Measurements from ENCODE around the gene PLXDC1.

Gene PLXDC1

GRCh38 chr17:39194089-39194984 is 42.9 kb upstream of the PLXDC1 start:
- DNase-seq (ENCODE audit: low read depth in 1 of 2, low spot score in 1 of 2) = peak; percentile 57 to 62
- H3K27me3 ChIP-seq (ENCODE audit: insufficient read depth, poor library complexity, severe bottlenecking) = peaks cover 19% of the 10 kb centered on the region
- H3K27ac ChIP-seq (replicated peaks) = no peak overlapping the region
- H3K4me3 ChIP-seq (replicated peaks; ENCODE audit: insufficient read depth, low read length) = no peak overlapping the region
- TF ChIP-seq REST (IDR thresholded peaks at IDR 0.05; ENCODE audit: insufficient replicate concordance, low read depth) = no peak
- TF ChIP-seq CTCF (IDR thresholded peaks at IDR 0.05; ENCODE audit: insufficient read depth, low read length) = peak; percentile 28
- no peak for TF ChIP-seq GABPA (IDR thresholded peaks at IDR 0.05; ENCODE audit: low read depth)

DNA sequence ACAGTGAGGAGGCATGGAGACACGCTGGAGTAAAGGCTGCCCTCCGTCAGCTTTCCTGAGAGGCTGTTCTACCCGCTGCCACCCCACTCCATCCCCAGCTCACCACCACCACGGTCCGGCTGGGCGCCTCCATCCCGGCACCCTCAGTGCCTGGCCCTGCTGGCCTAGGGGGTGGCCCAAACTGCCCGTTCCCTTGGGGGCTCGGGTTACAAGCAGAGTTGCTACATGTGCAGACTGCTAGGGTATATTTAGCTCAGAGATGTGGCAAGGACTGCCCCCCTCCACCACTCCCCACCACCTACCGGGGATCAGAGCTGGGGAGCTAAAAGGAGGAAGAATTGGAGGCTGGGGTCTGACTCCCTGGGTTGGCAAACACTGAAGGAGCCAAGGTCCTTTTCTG is 41.9 kb upstream of the PLXDC1 start:
- H3K27ac ChIP-seq (replicated peaks) = no peak overlapping the region
- H3K27me3 ChIP-seq (ENCODE audit: insufficient read depth, poor library complexity, severe bottlenecking) = peaks cover 19% of the 10 kb centered on the region
- TF ChIP-seq SPI1 (IDR thresholded peaks at IDR 0.05; ENCODE audit: borderline replicate concordance, low read depth) (no peak), GABPA (IDR thresholded peaks at IDR 0.05; ENCODE audit: low read depth) (no peak), POLR2AphosphoS5 (IDR thresholded peaks at IDR 0.05; ENCODE audit: low read depth) (no peak), REST (IDR thresholded peaks at IDR 0.05; ENCODE audit: insufficient replicate concordance, low read depth) (no peak), CTCF (IDR thresholded peaks at IDR 0.05; ENCODE audit: insufficient read depth, low read length) (no peak)
- DNase-seq (ENCODE audit: low read depth in 1 of 2, low spot score in 1 of 2) = no peak
- no peak overlapping the region for H3K4me3 ChIP-seq (replicated peaks; ENCODE audit: insufficient read depth, low read length)

DNA sequence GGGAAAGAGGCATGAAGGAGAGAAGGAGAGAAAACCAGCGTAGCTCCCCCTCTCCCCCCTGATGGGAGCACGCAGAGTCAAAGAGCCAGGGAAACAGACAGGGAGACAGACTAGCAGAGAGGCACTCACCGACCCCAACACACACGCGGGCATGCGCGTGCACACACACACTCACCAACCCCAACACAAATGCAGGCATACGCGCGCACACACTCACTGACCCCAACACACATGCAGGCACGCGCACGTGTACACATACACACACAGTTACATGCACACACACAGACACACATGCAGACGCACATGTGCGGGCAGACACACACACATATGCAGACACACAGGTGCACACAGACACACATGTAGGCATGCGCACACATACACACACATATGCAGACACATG is 41.5 kb upstream of the PLXDC1 start:
- H3K4me3 ChIP-seq (replicated peaks; ENCODE audit: insufficient read depth, low read length) = no peak overlapping the region
- peaks cover 17% of the 10 kb centered on the region for H3K27me3 ChIP-seq (ENCODE audit: insufficient read depth, poor library complexity, severe bottlenecking)
- no peak for DNase-seq (ENCODE audit: low read depth in 1 of 2, low spot score in 1 of 2)
- TF ChIP-seq CTCF (IDR thresholded peaks at IDR 0.05; ENCODE audit: insufficient read depth, low read length) = no peak
- no peak for TF ChIP-seq POLR2AphosphoS5 (IDR thresholded peaks at IDR 0.05; ENCODE audit: low read depth)
- TF ChIP-seq SPI1 (IDR thresholded peaks at IDR 0.05; ENCODE audit: borderline replicate concordance, low read depth) = no peak
- no peak for TF ChIP-seq REST (IDR thresholded peaks at IDR 0.05; ENCODE audit: insufficient replicate concordance, low read depth)
- TF ChIP-seq GABPA (IDR thresholded peaks at IDR 0.05; ENCODE audit: low read depth) = no peak
- no peak overlapping the region for H3K27ac ChIP-seq (replicated peaks)
